Natural killer cell treated with Interleukin-12 subunit alpha and Interleukin-12 subunit beta and Interleukin-15 and Interleukin-18, amount 100 ng/mL, for 72 hours (primary cell): ENCODE data around the gene MACIR. TPM values are rescaled to one million over a fixed set of nuclear protein-coding genes. Genes with fewer than 3 reads are reported as not detected.

ENCODE experiments used
- ATAC-seq, 2 donors: fragments of 150-1000 bp; cut with Tn5 transposase in 1 of 2; sonication (Bioruptor Pico), chemical (Tn5 transposase) in 1 of 2; 2 replicates each; pipeline ENCODE4 v1.10.0; 2021
- DNase-seq: peaks from one replicate; pipeline ENCODE4 v3.0.0; 2022; ENCODE audit warnings: low spot score
- H3K27ac Mint-ChIP-seq, 2 donors: 1 replicate in 1 of 2; 2 replicates in 1 of 2; pipeline ENCODE4 v1.8.0; 2022; ENCODE audit warnings: mixed read lengths in 2 of 2, mild to moderate bottlenecking in 1 of 2, moderate library complexity in 1 of 2
- H3K27me3 Mint-ChIP-seq, 2 donors: 1 replicate in 1 of 2; 2 replicates in 1 of 2; pipeline ENCODE4 v1.8.0; 2022; ENCODE audit warnings: mixed read lengths in 2 of 2
- H3K36me3 Mint-ChIP-seq: one replicate; pipeline ENCODE4 v1.8.0; 2022; ENCODE audit warnings: mixed read lengths
- H3K4me1 Mint-ChIP-seq, 2 donors: 1 replicate in 1 of 2; 2 replicates in 1 of 2; pipeline ENCODE4 v1.8.0; 2022; ENCODE audit warnings: low read depth in 2 of 2, mixed read lengths in 2 of 2, mild to moderate bottlenecking in 1 of 2
- H3K4me3 Mint-ChIP-seq: one replicate; pipeline ENCODE4 v1.8.0; 2022; ENCODE audit warnings: mixed read lengths
- H3K9me3 Mint-ChIP-seq: 2 replicates; pipeline ENCODE4 v1.8.0; 2022; ENCODE audit warnings: mixed read lengths
- total RNA-seq, 2 donors: library from RNA; stranded (reverse); gene quantifications; one replicate each; pipeline ENCODE4 v1.2.3, GENCODE V29; 2022

MACIR gene
- total RNA-seq, 2 donors from 2014 or later = 5.9 to 8.5 TPM

- no peaks in the 10 kb centered on the region for H3K27me3 Mint-ChIP-seq
- no peaks in the 10 kb centered on the region for H3K9me3 Mint-ChIP-seq
- ATAC-seq (no peak), DNase-seq (no peak)
- no peaks in the 10 kb centered on the region for H3K4me1 Mint-ChIP-seq
- H3K4me3 Mint-ChIP-seq = no peak overlapping the region
- no peak overlapping the region for H3K27ac Mint-ChIP-seq
- no peaks in the 10 kb centered on the region for H3K36me3 Mint-ChIP-seq
These were observed 25.3 kb downstream of the MACIR start for GRCh38 chr5:103283869-103284268.

GRCh38 chr5:103286622-103287021, 28.1 kb downstream of the MACIR start:
- no peaks in the 10 kb centered on the region for H3K27me3 Mint-ChIP-seq
- DNase-seq (no peak), ATAC-seq (no peak)
- no peak overlapping the region for H3K27ac Mint-ChIP-seq
- H3K4me1 Mint-ChIP-seq = no peaks in the 10 kb centered on the region
- H3K36me3 Mint-ChIP-seq = no peaks in the 10 kb centered on the region
- no peak overlapping the region for H3K4me3 Mint-ChIP-seq
- no peaks in the 10 kb centered on the region for H3K9me3 Mint-ChIP-seq

DNA sequence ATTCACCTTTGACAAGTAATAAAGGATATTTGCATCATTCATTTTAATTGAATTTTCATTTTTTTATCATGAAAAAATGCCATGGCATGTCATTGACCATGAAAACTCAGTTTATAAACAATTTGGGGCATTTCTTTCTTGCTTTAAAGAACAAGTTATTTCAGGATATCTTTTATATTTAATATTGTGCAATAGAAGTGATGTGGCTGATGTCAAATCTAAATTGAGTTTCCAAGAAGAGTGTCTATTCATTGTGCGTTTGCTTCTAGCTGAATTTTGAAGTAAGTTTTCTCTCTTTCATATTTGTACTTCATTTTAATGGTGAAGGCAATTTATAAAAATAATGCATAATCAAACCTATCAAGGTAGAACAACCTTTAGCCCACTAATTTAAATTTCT, 30.5 kb downstream of the MACIR start:
- DNase-seq (no peak), ATAC-seq (no peak)
- no peaks in the 10 kb centered on the region for H3K27me3 Mint-ChIP-seq
- H3K4me3 Mint-ChIP-seq = no peak overlapping the region
- H3K27ac Mint-ChIP-seq = no peak overlapping the region
- no peaks in the 10 kb centered on the region for H3K36me3 Mint-ChIP-seq
- H3K9me3 Mint-ChIP-seq = no peaks in the 10 kb centered on the region
- no peaks in the 10 kb centered on the region for H3K4me1 Mint-ChIP-seq

DNA sequence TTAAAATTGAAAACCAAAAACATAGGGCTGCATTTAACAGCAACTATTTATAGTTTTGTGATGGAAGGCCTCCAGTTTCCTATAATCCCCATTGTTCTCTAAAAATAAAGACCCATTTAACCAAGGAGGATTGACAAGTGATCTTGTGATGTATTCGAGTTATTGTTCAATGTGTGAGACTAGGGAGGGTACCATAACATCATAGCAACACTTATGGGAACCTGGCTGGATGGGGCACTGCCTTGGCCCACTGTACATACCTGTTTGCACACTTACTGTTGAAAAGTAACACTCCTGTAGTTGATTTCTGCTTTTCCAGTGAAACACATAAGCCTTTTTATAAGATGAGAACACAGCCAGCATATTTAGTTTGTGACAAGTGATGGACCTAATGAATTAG, 32.3 kb downstream of the MACIR start:
- DNase-seq (no peak), ATAC-seq (no peak)
- Mint-ChIP-seq H3K4me3 (no peak overlapping the region), H3K27ac (no peak overlapping the region), H3K4me1 (no peaks in the 10 kb centered on the region), H3K27me3 (no peaks in the 10 kb centered on the region), H3K9me3 (no peaks in the 10 kb centered on the region), H3K36me3 (no peaks in the 10 kb centered on the region)

GRCh38 chr5:103291606-103292005, 33.0 kb downstream of the MACIR start:
- no peak overlapping the region for H3K4me3 Mint-ChIP-seq
- no peaks in the 10 kb centered on the region for H3K4me1 Mint-ChIP-seq
- H3K27me3 Mint-ChIP-seq = no peaks in the 10 kb centered on the region
- H3K27ac Mint-ChIP-seq = no peak overlapping the region
- no peaks in the 10 kb centered on the region for H3K36me3 Mint-ChIP-seq
- no peaks in the 10 kb centered on the region for H3K9me3 Mint-ChIP-seq
- DNase-seq (no peak), ATAC-seq (no peak)

DNA sequence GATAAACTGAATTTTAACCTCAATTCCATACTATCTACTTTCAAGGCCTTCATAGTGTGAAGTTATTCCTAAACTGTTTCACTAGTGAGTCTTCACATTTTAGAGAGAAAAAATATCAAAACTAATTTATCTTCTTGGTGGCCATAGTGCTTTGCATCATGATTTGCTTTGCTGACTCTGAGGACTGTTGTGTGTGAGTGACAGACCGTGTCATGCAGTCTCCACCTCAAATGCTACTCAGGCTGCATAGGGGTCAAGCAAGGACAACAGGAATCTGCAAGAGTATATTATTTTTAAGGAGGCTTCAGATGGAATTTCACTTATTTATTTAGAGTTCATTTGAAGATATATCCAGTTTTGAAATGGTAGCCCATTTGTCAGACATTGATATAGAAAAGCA, 34.5 kb downstream of the MACIR start:
- H3K4me3 Mint-ChIP-seq = no peak overlapping the region
- no peaks in the 10 kb centered on the region for H3K4me1 Mint-ChIP-seq
- no peak overlapping the region for H3K27ac Mint-ChIP-seq
- DNase-seq (no peak), ATAC-seq (no peak)
- H3K9me3 Mint-ChIP-seq = no peaks in the 10 kb centered on the region
- H3K36me3 Mint-ChIP-seq = no peaks in the 10 kb centered on the region
- H3K27me3 Mint-ChIP-seq = no peaks in the 10 kb centered on the region

DNA sequence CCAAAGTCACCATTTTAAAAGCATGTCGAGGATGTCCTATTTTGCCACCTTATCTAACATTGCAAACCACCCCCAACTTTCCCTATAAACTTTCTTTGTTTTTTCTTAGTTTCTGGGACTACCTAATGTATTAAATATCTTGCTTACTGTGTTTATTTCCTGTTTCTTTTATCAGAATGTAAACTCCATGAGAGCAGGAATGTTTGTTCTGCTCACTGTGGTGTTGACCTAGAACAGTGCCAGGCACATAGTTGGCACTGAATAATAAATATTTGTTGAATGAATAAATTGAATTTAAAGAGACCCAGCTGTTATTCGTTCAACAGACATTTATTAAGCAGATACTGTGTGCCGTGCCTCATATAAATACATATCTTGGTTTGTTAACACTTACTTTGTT, 35.2 kb downstream of the MACIR start:
- Mint-ChIP-seq H3K36me3 (no peaks in the 10 kb centered on the region), H3K27ac (no peak overlapping the region), H3K27me3 (no peaks in the 10 kb centered on the region), H3K4me1 (no peaks in the 10 kb centered on the region), H3K9me3 (no peaks in the 10 kb centered on the region), H3K4me3 (no peak overlapping the region)
- ATAC-seq (no peak), DNase-seq (no peak)

DNA sequence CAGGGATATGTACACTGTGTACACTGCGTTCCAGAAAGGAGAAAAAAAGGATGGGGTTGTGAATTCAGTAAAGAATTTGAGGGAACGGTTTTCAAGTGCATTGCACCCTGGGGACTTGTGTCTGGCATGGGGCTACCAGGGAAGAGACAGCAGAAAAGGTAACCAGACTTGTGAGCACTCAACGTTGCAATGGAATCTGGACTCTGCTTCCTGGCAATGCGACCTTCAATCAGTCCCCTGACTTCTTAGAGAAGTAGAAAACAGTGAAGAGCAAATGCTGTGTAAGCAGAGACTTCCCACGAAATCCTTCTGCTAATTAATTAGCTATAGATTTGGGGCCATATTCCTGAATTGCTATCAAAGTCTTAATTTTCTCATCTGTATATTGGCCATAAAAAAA, 36.3 kb downstream of the MACIR start:
- H3K9me3 Mint-ChIP-seq = no peaks in the 10 kb centered on the region
- H3K27me3 Mint-ChIP-seq = no peaks in the 10 kb centered on the region
- H3K4me1 Mint-ChIP-seq = no peaks in the 10 kb centered on the region
- no peak for ATAC-seq
- H3K27ac Mint-ChIP-seq = no peak overlapping the region
- H3K4me3 Mint-ChIP-seq = no peak overlapping the region
- no peaks in the 10 kb centered on the region for H3K36me3 Mint-ChIP-seq
- DNase-seq = no peak

- H3K9me3 Mint-ChIP-seq = no peaks in the 10 kb centered on the region
- ATAC-seq = no peak
- peaks cover 0 to 2% of the 10 kb centered on the region in 2 donors for H3K27me3 Mint-ChIP-seq
These were observed 36.9 kb downstream of the MACIR start for GRCh38 chr5:103295424-103295823.

DNA sequence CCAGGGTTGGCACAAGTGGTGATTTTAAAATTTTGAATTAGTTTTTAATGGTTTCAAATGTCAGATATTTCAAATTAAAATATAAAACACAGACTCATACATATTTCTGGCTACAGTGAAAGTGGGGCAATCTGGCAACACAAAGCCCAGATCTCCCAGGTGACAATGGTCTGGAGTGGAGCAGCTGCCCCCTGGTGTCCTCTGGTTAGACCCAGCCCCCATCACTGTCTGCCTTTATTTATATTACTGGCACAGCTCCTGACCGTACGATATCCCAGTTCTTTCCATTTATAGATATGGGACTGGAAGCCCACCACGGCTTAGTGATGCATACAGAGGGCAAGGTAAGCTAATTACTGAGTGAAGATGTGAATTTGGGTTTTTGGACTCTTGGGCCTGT, 37.3 kb downstream of the MACIR start:
- Mint-ChIP-seq H3K36me3 (no peaks in the 10 kb centered on the region), H3K4me1 (no peaks in the 10 kb centered on the region), H3K27ac (no peak overlapping the region), H3K9me3 (no peaks in the 10 kb centered on the region), H3K4me3 (no peak overlapping the region), H3K27me3 (peaks cover 0 to 2% of the 10 kb centered on the region in 2 donors)
- ATAC-seq (no peak), DNase-seq (no peak)

More at GRCh38 chr5:103295424-103295823, 36.9 kb downstream of the MACIR start:
- DNase-seq = no peak
- Mint-ChIP-seq H3K4me3 (no peak overlapping the region), H3K27ac (no peak overlapping the region), H3K4me1 (no peaks in the 10 kb centered on the region), H3K36me3 (no peaks in the 10 kb centered on the region)

GRCh38 chr5:103298117-103298516, 39.6 kb downstream of the MACIR start:
- DNase-seq (no peak), ATAC-seq (no peak)
- no peak overlapping the region for H3K27ac Mint-ChIP-seq
- H3K27me3 Mint-ChIP-seq = peaks cover 0 to 5% of the 10 kb centered on the region in 2 donors
- H3K9me3 Mint-ChIP-seq = no peaks in the 10 kb centered on the region
- no peak overlapping the region for H3K4me3 Mint-ChIP-seq
- H3K4me1 Mint-ChIP-seq = no peaks in the 10 kb centered on the region
- H3K36me3 Mint-ChIP-seq = no peaks in the 10 kb centered on the region

DNA sequence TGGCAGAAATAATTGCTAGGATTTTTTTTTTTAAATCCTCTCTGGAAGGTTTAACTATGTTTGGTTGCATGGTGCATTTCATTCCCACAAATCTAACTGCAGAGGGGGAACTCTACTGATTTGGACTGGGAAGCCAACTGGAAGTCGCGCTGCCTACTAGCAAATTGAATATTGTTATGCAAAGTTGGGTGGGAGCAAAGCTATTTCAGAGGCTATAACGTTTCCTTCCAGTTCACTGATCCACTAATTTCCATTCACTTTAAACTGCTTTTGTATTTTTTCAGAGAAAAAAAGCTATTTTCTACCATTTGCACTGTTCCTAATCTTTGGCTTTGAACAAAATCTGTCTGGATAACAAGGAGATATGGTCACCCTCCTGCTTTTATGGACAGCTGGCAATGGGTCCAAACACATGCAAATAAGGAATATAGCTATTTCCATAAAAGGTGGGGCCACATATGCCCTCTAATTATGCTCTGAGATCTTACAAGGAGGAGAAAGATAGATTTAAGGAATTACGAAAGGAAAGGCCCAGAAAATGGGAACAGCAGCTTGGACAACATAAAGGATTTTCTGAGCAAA, 40.1 kb downstream of the MACIR start:
- H3K9me3 Mint-ChIP-seq = no peaks in the 10 kb centered on the region
- H3K36me3 Mint-ChIP-seq = no peaks in the 10 kb centered on the region
- H3K27ac Mint-ChIP-seq = no peak overlapping the region
- no peak overlapping the region for H3K4me3 Mint-ChIP-seq
- no peaks in the 10 kb centered on the region for H3K4me1 Mint-ChIP-seq
- no peak for ATAC-seq
- peaks cover 0 to 5% of the 10 kb centered on the region in 2 donors for H3K27me3 Mint-ChIP-seq
- no peak for DNase-seq

DNA sequence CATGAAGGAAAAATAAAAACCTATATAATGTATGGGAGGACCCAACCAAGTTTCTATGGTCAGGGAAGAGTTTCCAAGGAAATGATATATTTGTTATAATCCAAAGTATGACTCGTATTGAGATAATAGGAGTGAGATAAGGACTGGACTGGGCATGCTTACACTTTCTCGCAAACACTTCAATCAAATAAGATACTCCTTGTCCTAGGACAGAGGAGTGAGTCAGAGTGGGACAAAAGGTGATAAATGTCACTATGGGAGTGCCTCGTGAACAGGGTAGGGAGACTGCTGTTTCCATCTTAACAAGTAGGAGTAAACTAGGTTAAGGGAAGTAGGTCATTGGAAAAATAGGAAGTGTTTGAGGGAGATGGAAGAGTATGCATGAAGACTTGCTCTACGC, 47.2 kb downstream of the MACIR start:
- H3K4me3 Mint-ChIP-seq = no peak overlapping the region
- peaks cover 7 to 10% of the 10 kb centered on the region in 2 donors for H3K27me3 Mint-ChIP-seq
- no peak overlapping the region for H3K27ac Mint-ChIP-seq
- ATAC-seq = no peak
- no peaks in the 10 kb centered on the region for H3K9me3 Mint-ChIP-seq
- no peak for DNase-seq
- no peaks in the 10 kb centered on the region for H3K36me3 Mint-ChIP-seq
- no peaks in the 10 kb centered on the region for H3K4me1 Mint-ChIP-seq

GRCh38 chr5:103307470-103307869, 48.9 kb downstream of the MACIR start:
- DNase-seq (no peak), ATAC-seq (no peak)
- Mint-ChIP-seq H3K4me1 (no peaks in the 10 kb centered on the region), H3K27me3 (peaks cover 19% of the 10 kb centered on the region in 2 donors), H3K9me3 (no peaks in the 10 kb centered on the region), H3K27ac (no peak overlapping the region), H3K36me3 (no peaks in the 10 kb centered on the region), H3K4me3 (no peak overlapping the region)

DNA sequence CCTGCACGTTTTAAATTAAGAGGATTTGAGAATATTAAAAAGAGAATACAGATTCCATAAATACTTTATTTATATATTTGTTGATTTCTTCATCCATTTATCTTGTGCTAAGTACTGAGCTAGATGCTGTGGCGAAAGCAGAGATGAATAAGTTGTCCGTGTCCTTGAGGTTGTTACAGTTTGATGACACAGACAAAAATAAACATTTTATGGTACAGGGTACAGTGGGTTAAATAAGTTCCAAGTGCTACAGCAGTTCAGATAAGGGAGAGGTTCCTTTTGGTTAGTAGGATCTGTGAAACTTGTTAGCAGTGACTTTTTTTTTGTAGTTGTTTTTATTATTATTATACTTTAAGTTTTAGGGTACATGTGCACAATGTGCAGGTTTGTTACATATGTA, 50.2 kb downstream of the MACIR start:
- no peaks in the 10 kb centered on the region for H3K9me3 Mint-ChIP-seq

More for the DNA sequence above, 50.2 kb downstream of the MACIR start:
- Mint-ChIP-seq H3K27ac (no peak overlapping the region), H3K4me3 (no peak overlapping the region), H3K27me3 (peaks cover 17 to 19% of the 10 kb centered on the region in 2 donors), H3K36me3 (no peaks in the 10 kb centered on the region), H3K4me1 (no peaks in the 10 kb centered on the region)
- no peak for ATAC-seq
- DNase-seq = no peak
